SK-N-SH (cell line): ENCODE results near the gene CFAP92. TPM values are rescaled to one million over a fixed set of nuclear protein-coding genes. Genes with fewer than 3 reads are reported as not detected.

Source experiments
- CTCF ChIA-PET: fragments of 300-600, 350-600 bp; formaldehyde crosslinking; extraction: SDS; loops from one replicate; lab custom pipeline; 2021; lab: Yijun Ruan, JAX
- POLR2A ChIA-PET: fragments of 350-600 bp; sonication (Branson Sonifier 250); formaldehyde crosslinking; extraction: SDS; loops from one replicate; lab custom pipeline; 2020; ENCODE audit warnings: antibody characterized with exemption, inconsistent platforms; lab: Yijun Ruan, JAX
- DNase-seq: peaks from one replicate; pipeline ENCODE4 v3.0.0; 2012
- H2AFZ ChIP-seq: fragments of 200-600 bp; sonication (generic); 2 replicates; pipeline ENCODE4 v1.8.1; 2016; ENCODE audit warnings: antibody characterized with exemption, mild to moderate bottlenecking, low read depth
- H3F3A ChIP-seq: fragments of 200-600 bp; sonication (generic); replicated peaks from 2 replicates; pipeline ENCODE3; 2016; ENCODE audit warnings: antibody characterized with exemption, mild to moderate bottlenecking; ENCODE audit not compliant: insufficient read depth
- H3K27ac ChIP-seq, 2 experiments: fragments of 200-500 bp in 1 of 2; fragments of 200-600 bp in 1 of 2; sonication (Bioruptor generic) in 1 of 2; sonication (generic), shearing (Covaris generic) in 1 of 2; 2 replicates each; pipeline versions ENCODE4 v1.5.1 to v1.6.1; 2014 to 2016; ENCODE audit warnings: low read depth in 2 of 2, inconsistent platforms in 1 of 2, low read length in 1 of 2, mild to moderate bottlenecking in 1 of 2, mixed read lengths in 1 of 2
- H3K27me3 ChIP-seq: fragments of 200-600 bp; sonication (generic), shearing (Covaris generic); 2 replicates; pipeline ENCODE4 v1.6.1; 2016; ENCODE audit warnings: mixed run types; ENCODE audit not compliant: insufficient read depth
- H3K36me3 ChIP-seq, 2 experiments: fragments of 200-500 bp in 1 of 2; fragments of 200-600 bp in 1 of 2; sonication (Bioruptor generic) in 1 of 2; sonication (generic) in 1 of 2; replicated peaks in 1 of 2; 2 replicates each; pipeline versions ENCODE3 to v1.5.1; 2014 to 2016; ENCODE audit warnings: low read length in 1 of 2, mild to moderate bottlenecking in 1 of 2; ENCODE audit not compliant: insufficient read depth in 2 of 2, control insufficient read depth in 1 of 2
- H3K4me1 ChIP-seq, 2 experiments: fragments of 200-500 bp in 1 of 2; fragments of 200-600 bp in 1 of 2; sonication (Bioruptor generic) in 1 of 2; sonication (generic), shearing (Covaris generic) in 1 of 2; 2 replicates each; pipeline versions ENCODE4 v1.5.1 to v1.6.1; 2014 to 2016; ENCODE audit warnings: low read depth in 1 of 2, low read length in 1 of 2, mixed run types in 1 of 2; ENCODE audit not compliant: insufficient read depth in 2 of 2, control insufficient read depth in 1 of 2
- H3K4me2 ChIP-seq: fragments of 200-600 bp; sonication (generic), shearing (Covaris generic); 2 replicates; pipeline ENCODE4 v1.6.1; 2017; ENCODE audit warnings: mixed run types
- H3K4me3 ChIP-seq, 2 experiments: fragments of 200-500 bp in 1 of 2; fragments of 200-600 bp in 1 of 2; sonication (Bioruptor generic) in 1 of 2; sonication (generic), shearing (Covaris generic) in 1 of 2; 2 replicates each; pipeline versions ENCODE4 v1.5.1 to v1.8.1; 2014 to 2016; ENCODE audit warnings: low read depth in 2 of 2, inconsistent platforms in 1 of 2, low read length in 1 of 2, mild to moderate bottlenecking in 1 of 2, mixed read lengths in 1 of 2, moderate library complexity in 1 of 2
- H3K79me2 ChIP-seq: fragments of 200-600 bp; sonication (generic); 2 replicates; pipeline ENCODE4 v1.8.1; 2017; ENCODE audit warnings: mild to moderate bottlenecking; ENCODE audit not compliant: insufficient read depth
- H3K9ac ChIP-seq: fragments of 200-600 bp; sonication (generic); 2 replicates; pipeline ENCODE4 v1.6.1; 2017; ENCODE audit warnings: mixed run types
- H3K9me2 ChIP-seq: fragments of 200-600 bp; sonication (generic); 2 replicates; pipeline ENCODE4 v1.6.1; 2017; ENCODE audit warnings: mixed run types
- H3K9me3 ChIP-seq: fragments of 200-600 bp; sonication (generic); 2 replicates; pipeline ENCODE4 v1.6.1; 2017; ENCODE audit warnings: mixed run types, mild to moderate bottlenecking, moderate library complexity
- H4K20me1 ChIP-seq: fragments of 200-600 bp; sonication (generic); 2 replicates; pipeline ENCODE4 v1.6.1; 2017; ENCODE audit warnings: mild to moderate bottlenecking, mixed run types; ENCODE audit not compliant: insufficient read depth
- CHD2 ChIP-seq: fragments of 150-350 bp; IDR thresholded peaks from 2 replicates; pipeline ENCODE4 v1.6.1; 2018; ENCODE audit warnings: low read length; ENCODE audit not compliant: partially characterized antibody
- ELF1 ChIP-seq: IDR thresholded peaks from 2 replicates; pipeline ENCODE4 v1.4.0; 2012
- GABPA ChIP-seq: IDR thresholded peaks from 2 replicates; pipeline ENCODE4 v1.4.0; 2012; ENCODE audit warnings: low read depth, mild to moderate bottlenecking
- RCOR1 ChIP-seq: fragments of 150-350 bp; IDR thresholded peaks from 2 replicates; pipeline ENCODE4 v1.6.1; 2017; ENCODE audit warnings: antibody characterized with exemption, low read length
- SIN3A ChIP-seq: IDR thresholded peaks from 2 replicates; pipeline ENCODE4 v1.6.1; 2012; ENCODE audit warnings: low read depth, mild to moderate bottlenecking, low read length, moderate library complexity, borderline replicate concordance
- SMC3 ChIP-seq: IDR thresholded peaks from 2 replicates; pipeline ENCODE4 v1.6.1; 2012; ENCODE audit warnings: low read depth, low read length, improper control_type of control experiment
- TAF1 ChIP-seq: IDR thresholded peaks from 2 replicates; pipeline ENCODE4 v1.6.1; 2012; ENCODE audit warnings: low read depth, mild to moderate bottlenecking, low read length, moderate library complexity, borderline replicate concordance
- TEAD4 ChIP-seq: IDR thresholded peaks from 2 replicates; pipeline ENCODE4 v1.4.0; 2012; ENCODE audit warnings: mild to moderate bottlenecking, borderline replicate concordance; ENCODE audit not compliant: insufficient read depth
- whole genome bisulfite sequencing: methylation state at CpG from one replicate; pipeline ENCODE4 v1.1.6; 2017; ENCODE audit warnings: low lambda C conversion rate; 5-methylcytosine and 5-hydroxymethylcytosine counted together
- polyA plus RNA-seq, 3 experiments: library from polyadenylated mRNA; depleted of rRNA; stranded (reverse); fragments of >200 nt; gene quantifications; 2 replicates each; pipeline ENCODE4 v1.2.3, GENCODE V29; 2012
- TF ChIP-seq, protein P1 (sequence below): IDR thresholded peaks from 2 replicates; pipeline ENCODE4 v1.6.1; 2012; ENCODE audit warnings: mild to moderate bottlenecking, low read depth, low read length, moderate library complexity
- TF ChIP-seq, protein P2 (sequence below): fragments of 200-600 bp; sonication (generic); IDR thresholded peaks from 2 replicates; pipeline ENCODE4 v1.6.1; 2017; ENCODE audit warnings: antibody characterized with exemption, mild to moderate bottlenecking, moderate library complexity

The CFAP92 gene
- polyA plus RNA-seq, 1 of the 3 experiments (the other 2 are of a cell fraction): not detected

DNA sequence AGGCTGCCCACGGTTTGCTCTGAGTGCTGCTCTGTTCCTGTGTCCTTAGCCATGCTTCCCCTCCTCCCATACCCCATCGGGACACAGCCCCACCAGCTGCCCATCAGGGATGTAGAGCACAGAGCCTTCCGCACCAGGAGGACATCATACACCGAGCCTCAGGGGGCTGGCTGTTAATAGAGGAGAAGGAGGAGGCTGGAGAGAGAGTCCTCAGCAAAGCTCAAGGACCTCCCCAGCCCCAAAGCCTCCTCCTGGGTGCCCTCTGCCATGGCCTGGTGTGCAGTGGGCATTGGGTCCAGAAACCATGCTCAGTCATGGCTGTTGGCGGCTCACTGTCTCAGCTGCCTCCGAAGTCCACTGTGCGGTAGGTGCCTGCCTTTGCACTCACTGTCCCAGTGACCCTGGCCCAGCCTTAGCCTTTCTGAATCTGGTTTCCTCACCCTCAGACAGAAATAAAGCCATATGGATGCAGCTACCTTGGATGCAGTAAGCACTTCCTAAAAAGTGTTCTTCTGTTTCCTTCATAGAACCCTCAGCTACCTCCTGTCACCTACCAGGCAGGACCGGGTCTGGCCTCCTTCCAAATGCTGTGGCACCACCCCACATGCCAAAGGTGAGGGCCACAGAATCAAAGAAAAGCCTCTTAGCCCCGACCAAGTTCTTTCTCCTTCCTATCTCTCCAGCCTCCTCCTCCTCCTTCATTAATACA, 60.5 kb downstream of the CFAP92 start:
- H3K4me1 ChIP-seq: no peaks in the 10 kb centered on the region

DNA sequence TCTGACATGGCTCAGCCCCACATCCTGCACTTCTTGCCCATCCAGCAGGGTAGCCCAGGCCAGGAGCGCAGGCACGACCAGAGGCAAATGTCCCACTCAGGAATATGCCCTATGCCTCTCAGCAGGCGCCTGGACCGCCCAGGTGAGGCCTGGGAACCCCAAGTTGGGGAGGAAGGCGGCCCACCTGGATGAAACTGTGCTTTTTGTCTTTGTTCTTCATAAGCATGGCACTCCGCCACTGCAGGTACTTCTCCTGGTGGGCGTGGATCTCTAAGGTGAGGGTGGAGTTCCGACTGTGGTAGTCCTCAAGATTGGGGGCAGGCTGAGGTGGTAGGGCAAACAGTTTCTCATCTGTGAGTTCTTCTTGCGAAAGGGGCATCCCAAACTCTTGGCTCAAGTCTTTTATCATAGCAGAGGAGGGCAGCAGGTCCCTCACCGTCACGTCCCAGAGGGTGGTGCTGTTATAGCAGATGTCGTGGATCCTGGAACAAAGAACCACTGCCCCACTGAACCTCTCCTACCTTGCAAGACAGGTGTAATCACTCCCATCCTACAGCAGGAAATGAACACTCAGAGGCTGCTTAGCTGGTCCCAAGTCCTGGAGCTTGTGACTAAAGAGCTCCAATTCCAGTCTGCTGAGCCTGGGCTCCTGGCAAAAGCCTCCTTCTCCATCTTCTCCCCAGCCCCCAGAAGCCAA, 61.2 kb downstream of the CFAP92 start:
- no peaks in the 10 kb centered on the region for H4K20me1 ChIP-seq
- H3K9me2 ChIP-seq: no peaks in the 10 kb centered on the region
- no peaks in the 10 kb centered on the region for H3K4me1 ChIP-seq
- CTCF ChIA-PET: interaction anchor here (0.6 to 1.1 kb wide), 3 partner anchors 15 to 46 kb away, joined by 3 to 4 read pairs (median 3); no protein-coding TSS in a partner anchor
- no peaks in the 10 kb centered on the region for H3K36me3 ChIP-seq
- no peaks in the 10 kb centered on the region for H3K9me3 ChIP-seq
- H3K4me2 ChIP-seq: no peak overlapping the region
- no peak overlapping the region for H3K9ac ChIP-seq
- no peak overlapping the region for H3K27ac ChIP-seq
- POLR2A ChIA-PET: no interaction called here
- H3K27me3 ChIP-seq: peaks cover 38% of the 10 kb centered on the region; the same call in 1 of the 2 replicates
- 21% methylated on average over 5 of the region's 12 CpGs for WGBS
- no peak for TF ChIP-seq SIN3A
- TF ChIP-seq TEAD4: no peak
- TF ChIP-seq GABPA: no peak
- no peak for TF ChIP-seq RCOR1
- TF ChIP-seq CHD2: no peak
- TF ChIP-seq TAF1: no peak
- TF ChIP-seq, protein P1, sequence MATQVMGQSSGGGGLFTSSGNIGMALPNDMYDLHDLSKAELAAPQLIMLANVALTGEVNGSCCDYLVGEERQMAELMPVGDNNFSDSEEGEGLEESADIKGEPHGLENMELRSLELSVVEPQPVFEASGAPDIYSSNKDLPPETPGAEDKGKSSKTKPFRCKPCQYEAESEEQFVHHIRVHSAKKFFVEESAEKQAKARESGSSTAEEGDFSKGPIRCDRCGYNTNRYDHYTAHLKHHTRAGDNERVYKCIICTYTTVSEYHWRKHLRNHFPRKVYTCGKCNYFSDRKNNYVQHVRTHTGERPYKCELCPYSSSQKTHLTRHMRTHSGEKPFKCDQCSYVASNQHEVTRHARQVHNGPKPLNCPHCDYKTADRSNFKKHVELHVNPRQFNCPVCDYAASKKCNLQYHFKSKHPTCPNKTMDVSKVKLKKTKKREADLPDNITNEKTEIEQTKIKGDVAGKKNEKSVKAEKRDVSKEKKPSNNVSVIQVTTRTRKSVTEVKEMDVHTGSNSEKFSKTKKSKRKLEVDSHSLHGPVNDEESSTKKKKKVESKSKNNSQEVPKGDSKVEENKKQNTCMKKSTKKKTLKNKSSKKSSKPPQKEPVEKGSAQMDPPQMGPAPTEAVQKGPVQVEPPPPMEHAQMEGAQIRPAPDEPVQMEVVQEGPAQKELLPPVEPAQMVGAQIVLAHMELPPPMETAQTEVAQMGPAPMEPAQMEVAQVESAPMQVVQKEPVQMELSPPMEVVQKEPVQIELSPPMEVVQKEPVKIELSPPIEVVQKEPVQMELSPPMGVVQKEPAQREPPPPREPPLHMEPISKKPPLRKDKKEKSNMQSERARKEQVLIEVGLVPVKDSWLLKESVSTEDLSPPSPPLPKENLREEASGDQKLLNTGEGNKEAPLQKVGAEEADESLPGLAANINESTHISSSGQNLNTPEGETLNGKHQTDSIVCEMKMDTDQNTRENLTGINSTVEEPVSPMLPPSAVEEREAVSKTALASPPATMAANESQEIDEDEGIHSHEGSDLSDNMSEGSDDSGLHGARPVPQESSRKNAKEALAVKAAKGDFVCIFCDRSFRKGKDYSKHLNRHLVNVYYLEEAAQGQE: no peak
- TF ChIP-seq, protein P2, sequence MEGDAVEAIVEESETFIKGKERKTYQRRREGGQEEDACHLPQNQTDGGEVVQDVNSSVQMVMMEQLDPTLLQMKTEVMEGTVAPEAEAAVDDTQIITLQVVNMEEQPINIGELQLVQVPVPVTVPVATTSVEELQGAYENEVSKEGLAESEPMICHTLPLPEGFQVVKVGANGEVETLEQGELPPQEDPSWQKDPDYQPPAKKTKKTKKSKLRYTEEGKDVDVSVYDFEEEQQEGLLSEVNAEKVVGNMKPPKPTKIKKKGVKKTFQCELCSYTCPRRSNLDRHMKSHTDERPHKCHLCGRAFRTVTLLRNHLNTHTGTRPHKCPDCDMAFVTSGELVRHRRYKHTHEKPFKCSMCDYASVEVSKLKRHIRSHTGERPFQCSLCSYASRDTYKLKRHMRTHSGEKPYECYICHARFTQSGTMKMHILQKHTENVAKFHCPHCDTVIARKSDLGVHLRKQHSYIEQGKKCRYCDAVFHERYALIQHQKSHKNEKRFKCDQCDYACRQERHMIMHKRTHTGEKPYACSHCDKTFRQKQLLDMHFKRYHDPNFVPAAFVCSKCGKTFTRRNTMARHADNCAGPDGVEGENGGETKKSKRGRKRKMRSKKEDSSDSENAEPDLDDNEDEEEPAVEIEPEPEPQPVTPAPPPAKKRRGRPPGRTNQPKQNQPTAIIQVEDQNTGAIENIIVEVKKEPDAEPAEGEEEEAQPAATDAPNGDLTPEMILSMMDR: no peak
- TF ChIP-seq ELF1: no peak
- TF ChIP-seq, all 33 proteins: peak for 0
- Histone ChIP-seq H3K79me2 (no peaks in the 10 kb centered on the region), H2AFZ (no peak overlapping the region), H3K4me3 (no peak overlapping the region), H3F3A (no peaks in the 10 kb centered on the region)
- DNase-seq: no peak

More for the DNA sequence above, 60.5 kb downstream of the CFAP92 start:
- H3K4me3 ChIP-seq: no peak overlapping the region
- peaks cover 38% of the 10 kb centered on the region; the same call in 1 of the 2 replicates for H3K27me3 ChIP-seq
- H2AFZ ChIP-seq: no peak overlapping the region
- H3K36me3 ChIP-seq: no peaks in the 10 kb centered on the region
- ChIA-PET POLR2A (no interaction called here), CTCF (interaction anchor here (1.1 kb wide), 1 partner anchor 37 kb away, joined by 4 read pairs; no protein-coding TSS in a partner anchor)
- H3K9ac ChIP-seq: no peak overlapping the region
- H3K4me2 ChIP-seq: no peak overlapping the region
- no peaks in the 10 kb centered on the region for H3K79me2 ChIP-seq
- no peaks in the 10 kb centered on the region for H3F3A ChIP-seq
- 16% methylated on average over 7 of the region's 9 CpGs for WGBS
- H3K9me2 ChIP-seq: no peaks in the 10 kb centered on the region
- DNase-seq: no peak
- TF ChIP-seq TAF1 (no peak), SMC3 (no peak), ELF1 (no peak)
- no peaks in the 10 kb centered on the region for H3K9me3 ChIP-seq
- no peaks in the 10 kb centered on the region for H4K20me1 ChIP-seq
- H3K27ac ChIP-seq: no peak overlapping the region
